ENCODE results near the gene LYPD8.

LYPD8 gene

DNA sequence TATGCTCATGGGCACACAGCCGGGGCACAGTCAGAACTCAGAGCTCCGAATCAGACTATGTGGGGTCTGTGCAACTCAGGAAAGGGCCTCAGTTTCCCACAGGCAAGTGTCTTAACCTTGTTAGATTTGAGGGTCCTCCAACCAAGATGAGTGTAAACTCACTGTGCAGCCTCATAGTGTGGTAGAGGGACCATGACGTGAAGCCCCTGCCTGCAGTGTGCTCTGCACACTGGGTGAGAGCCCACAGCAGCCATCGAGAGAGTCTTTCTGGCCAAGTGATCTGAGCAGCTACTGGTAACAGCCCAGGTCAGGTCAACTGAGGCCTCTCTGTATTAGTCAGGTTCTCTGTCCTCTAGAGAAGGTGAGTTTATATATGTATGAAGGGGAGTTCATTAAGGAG, 592 bp upstream of the LYPD8 start:
- Histone ChIP-seq H3K4me3 (ENCODE audit: insufficient read depth, low read length, poor library complexity, severe bottlenecking) (no peak overlapping the region), H3K79me2 (ENCODE audit: insufficient read depth, low read length) (no peaks in the 10 kb centered on the region), H4K20me1 (ENCODE audit: low read depth, low read length) (no peaks in the 10 kb centered on the region), H2AFZ (ENCODE audit: low read depth, low read length, severe bottlenecking) (no peak overlapping the region), H3F3A (ENCODE audit: insufficient read depth) (no peaks in the 10 kb centered on the region), H3K36me3 (ENCODE audit: low read length) (no peaks in the 10 kb centered on the region), H3K9me2 (replicated peaks; ENCODE audit: insufficient read depth, low read length) (no peaks in the 10 kb centered on the region), H3K27me3 (ENCODE audit: low read length) (no peaks in the 10 kb centered on the region), H3K27ac (ENCODE audit: low read depth, low read length) (no peak overlapping the region), H3K9me3 (ENCODE audit: insufficient read depth, low read length) (peaks cover 14% of the 10 kb centered on the region; the same call in 1 of the 2 replicates), H3K4me2 (ENCODE audit: low read depth, low read length, poor library complexity, severe bottlenecking) (no peak overlapping the region), H3K9ac (ENCODE audit: low read length) (no peak overlapping the region)
- TF ChIP-seq, protein P1, sequence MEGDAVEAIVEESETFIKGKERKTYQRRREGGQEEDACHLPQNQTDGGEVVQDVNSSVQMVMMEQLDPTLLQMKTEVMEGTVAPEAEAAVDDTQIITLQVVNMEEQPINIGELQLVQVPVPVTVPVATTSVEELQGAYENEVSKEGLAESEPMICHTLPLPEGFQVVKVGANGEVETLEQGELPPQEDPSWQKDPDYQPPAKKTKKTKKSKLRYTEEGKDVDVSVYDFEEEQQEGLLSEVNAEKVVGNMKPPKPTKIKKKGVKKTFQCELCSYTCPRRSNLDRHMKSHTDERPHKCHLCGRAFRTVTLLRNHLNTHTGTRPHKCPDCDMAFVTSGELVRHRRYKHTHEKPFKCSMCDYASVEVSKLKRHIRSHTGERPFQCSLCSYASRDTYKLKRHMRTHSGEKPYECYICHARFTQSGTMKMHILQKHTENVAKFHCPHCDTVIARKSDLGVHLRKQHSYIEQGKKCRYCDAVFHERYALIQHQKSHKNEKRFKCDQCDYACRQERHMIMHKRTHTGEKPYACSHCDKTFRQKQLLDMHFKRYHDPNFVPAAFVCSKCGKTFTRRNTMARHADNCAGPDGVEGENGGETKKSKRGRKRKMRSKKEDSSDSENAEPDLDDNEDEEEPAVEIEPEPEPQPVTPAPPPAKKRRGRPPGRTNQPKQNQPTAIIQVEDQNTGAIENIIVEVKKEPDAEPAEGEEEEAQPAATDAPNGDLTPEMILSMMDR (IDR thresholded peaks at IDR 0.05; ENCODE audit: insufficient read depth, low read length, poor library complexity, severe bottlenecking) = no peak
- TF ChIP-seq EZH2phosphoT487 (conservative IDR thresholded peaks at IDR 0.05; ENCODE audit: low read length) = no peak

DNA sequence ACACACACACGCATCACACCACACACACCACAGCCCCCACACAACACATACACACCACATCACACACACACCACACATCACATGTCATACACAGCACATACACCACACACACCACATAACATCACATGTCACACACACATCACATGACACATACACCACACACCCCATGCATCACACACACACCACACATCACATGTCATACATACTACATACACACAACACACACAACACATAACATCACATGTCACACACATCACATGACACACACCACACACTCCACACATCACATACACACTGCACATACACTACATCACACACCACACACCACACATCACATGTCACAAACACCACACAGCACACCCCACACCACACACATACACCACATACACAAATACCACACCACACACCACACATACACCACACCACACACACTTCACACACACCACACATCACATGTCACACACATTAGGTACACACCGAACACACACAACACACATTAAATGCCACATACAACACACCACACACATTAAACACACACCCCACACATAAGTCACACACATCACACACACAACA, 1.8 kb downstream of the LYPD8 start:
- no peak for TF ChIP-seq EZH2phosphoT487 (conservative IDR thresholded peaks at IDR 0.05; ENCODE audit: low read length)
- TF ChIP-seq, protein P1 (IDR thresholded peaks at IDR 0.05; ENCODE audit: insufficient read depth, low read length, poor library complexity, severe bottlenecking) = no peak
- H3K9me3 ChIP-seq (ENCODE audit: insufficient read depth, low read length) = peaks cover 14% of the 10 kb centered on the region; the same call in 1 of the 2 replicates
- H3K4me3 ChIP-seq (ENCODE audit: insufficient read depth, low read length, poor library complexity, severe bottlenecking) = no peak overlapping the region
- H3K4me2 ChIP-seq (ENCODE audit: low read depth, low read length, poor library complexity, severe bottlenecking) = no peak overlapping the region
- no peak overlapping the region for H3K27ac ChIP-seq (ENCODE audit: low read depth, low read length)
- no peaks in the 10 kb centered on the region for H4K20me1 ChIP-seq (ENCODE audit: low read depth, low read length)
- no peaks in the 10 kb centered on the region for H3K27me3 ChIP-seq (ENCODE audit: low read length)
- no peaks in the 10 kb centered on the region for H3K9me2 ChIP-seq (replicated peaks; ENCODE audit: insufficient read depth, low read length)
- H3F3A ChIP-seq (ENCODE audit: insufficient read depth) = no peaks in the 10 kb centered on the region
- no peak overlapping the region for H3K9ac ChIP-seq (ENCODE audit: low read length)
- no peaks in the 10 kb centered on the region for H3K36me3 ChIP-seq (ENCODE audit: low read length)
- no peak overlapping the region for H2AFZ ChIP-seq (ENCODE audit: low read depth, low read length, severe bottlenecking)
- no peaks in the 10 kb centered on the region for H3K79me2 ChIP-seq (ENCODE audit: insufficient read depth, low read length)

DNA sequence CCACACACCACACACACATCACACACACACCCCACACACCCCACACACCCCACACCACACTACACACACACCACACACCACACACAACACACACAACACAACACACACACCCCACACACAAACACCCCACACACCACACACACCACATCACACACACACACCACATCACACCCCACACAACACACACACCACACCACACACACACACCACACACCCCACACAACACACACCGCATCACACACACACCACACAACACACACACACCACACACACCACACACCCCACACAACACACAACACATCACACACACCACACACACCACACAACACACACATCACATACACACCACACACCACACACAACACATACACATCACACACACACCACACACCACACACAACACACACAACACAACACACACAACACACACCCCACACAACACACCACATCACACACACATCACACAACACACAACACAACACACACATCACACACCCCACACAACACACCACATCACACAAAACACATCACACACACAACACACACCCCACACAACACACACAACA, 2.4 kb downstream of the LYPD8 start:
- Histone ChIP-seq H3K36me3 (ENCODE audit: low read length) (no peaks in the 10 kb centered on the region), H3F3A (ENCODE audit: insufficient read depth) (no peaks in the 10 kb centered on the region), H2AFZ (ENCODE audit: low read depth, low read length, severe bottlenecking) (no peak overlapping the region), H3K4me2 (ENCODE audit: low read depth, low read length, poor library complexity, severe bottlenecking) (no peak overlapping the region), H3K79me2 (ENCODE audit: insufficient read depth, low read length) (no peaks in the 10 kb centered on the region), H3K27ac (ENCODE audit: low read depth, low read length) (no peak overlapping the region), H3K27me3 (ENCODE audit: low read length) (no peaks in the 10 kb centered on the region), H3K4me3 (ENCODE audit: insufficient read depth, low read length, poor library complexity, severe bottlenecking) (no peak overlapping the region), H4K20me1 (ENCODE audit: low read depth, low read length) (no peaks in the 10 kb centered on the region), H3K9me3 (ENCODE audit: insufficient read depth, low read length) (peaks cover 14% of the 10 kb centered on the region; the same call in 1 of the 2 replicates), H3K9me2 (replicated peaks; ENCODE audit: insufficient read depth, low read length) (no peaks in the 10 kb centered on the region), H3K9ac (ENCODE audit: low read length) (no peak overlapping the region)
- TF ChIP-seq EZH2phosphoT487 (conservative IDR thresholded peaks at IDR 0.05; ENCODE audit: low read length) = no peak
- TF ChIP-seq, protein P1 (IDR thresholded peaks at IDR 0.05; ENCODE audit: insufficient read depth, low read length, poor library complexity, severe bottlenecking) = no peak
